GM15510 (cell line): ENCODE data around the gene ADAMTS2.

ENCODE experiments used
- POLR2A ChIP-seq: IDR thresholded peaks from 3 replicates; pipeline ENCODE4 v1.6.1; 2011; ENCODE audit warnings: borderline replicate concordance; ENCODE audit not compliant: insufficient read length; ENCODE audit errors: extremely low read depth

Gene ADAMTS2

GRCh38 chr5:179255527-179256327, 89.5 kb downstream of the ADAMTS2 start:
- TF ChIP-seq POLR2A = no peak

GRCh38 chr5:179254638-179255271, 90.5 kb downstream of the ADAMTS2 start:
- no peak for TF ChIP-seq POLR2A

- no peak for TF ChIP-seq POLR2A
Measured at GRCh38 chr5:179253730-179254129, 91.5 kb downstream of the ADAMTS2 start.

GRCh38 chr5:179251276-179251969, 93.8 kb downstream of the ADAMTS2 start:
- no peak for TF ChIP-seq POLR2A

GRCh38 chr5:179250561-179251225, 94.6 kb downstream of the ADAMTS2 start:
- no peak for TF ChIP-seq POLR2A

GRCh38 chr5:179246227-179246626, 99.0 kb downstream of the ADAMTS2 start:
- no peak for TF ChIP-seq POLR2A

- TF ChIP-seq POLR2A = no peak
Measured at GRCh38 chr5:179245031-179245430, 100.2 kb downstream of the ADAMTS2 start.

GRCh38 chr5:179244044-179244443, 101.2 kb downstream of the ADAMTS2 start:
- no peak for TF ChIP-seq POLR2A

- TF ChIP-seq POLR2A = no peak
Measured at GRCh38 chr5:179243333-179243732, 101.9 kb downstream of the ADAMTS2 start.

- TF ChIP-seq POLR2A = no peak
Measured at GRCh38 chr5:179242676-179243075, 102.6 kb downstream of the ADAMTS2 start.

- no peak for TF ChIP-seq POLR2A
Measured at GRCh38 chr5:179241764-179242370, 103.4 kb downstream of the ADAMTS2 start.

- no peak for TF ChIP-seq POLR2A
Measured at GRCh38 chr5:179241175-179241574, 104.1 kb downstream of the ADAMTS2 start.

GRCh38 chr5:179240561-179240960, 104.7 kb downstream of the ADAMTS2 start:
- no peak for TF ChIP-seq POLR2A
